Neuron (in vitro differentiated cells): ENCODE measurements around the gene AK8.

Source experiments
- H2AFZ ChIP-seq: one replicate; pipeline ENCODE4 v1.6.1; 2013; ENCODE audit warnings: low read depth, mild to moderate bottlenecking, inconsistent platforms, low read length, moderate library complexity
- H3K27me3 ChIP-seq: one replicate; pipeline ENCODE4 v1.6.1; 2013; ENCODE audit warnings: low read length; ENCODE audit not compliant: insufficient read depth
- H3K36me3 ChIP-seq: one replicate; pipeline ENCODE4 v1.6.1; 2013; ENCODE audit warnings: low read length; ENCODE audit not compliant: insufficient read depth
- H3K4me1 ChIP-seq: one replicate; pipeline ENCODE4 v1.6.1; 2013; ENCODE audit warnings: low read length; ENCODE audit not compliant: insufficient read depth
- H3K4me3 ChIP-seq: 2 replicates; pipeline ENCODE4 v1.5.1; 2013; ENCODE audit warnings: mild to moderate bottlenecking, low read length, moderate library complexity
- H3K9me3 ChIP-seq: one replicate; pipeline ENCODE4 v1.6.1; 2013; ENCODE audit warnings: low read length

AK8 gene

GRCh38 chr9:132877824-132878694, at the start of gene AK8:
Gene AK8 (minus strand): TSS chr9:132878284. CDS start chr9:132878255, 29 bp downstream.
- Histone ChIP-seq H3K27me3 (no peaks in the 10 kb centered on the region), H3K4me3 (peak within 1 kb of the TSS; percentile 92), H3K4me1 (no peaks in the 10 kb centered on the region)

GRCh38 chr9:132927704-132928103, 49.6 kb upstream of the AK8 start:
- Histone ChIP-seq H2AFZ (no peak overlapping the region), H3K36me3 (peaks cover 66% of the 10 kb centered on the region), H3K27me3 (no peaks in the 10 kb centered on the region), H3K4me1 (no peaks in the 10 kb centered on the region), H3K4me3 (no peak overlapping the region), H3K9me3 (no peaks in the 10 kb centered on the region)

More at GRCh38 chr9:132877824-132878694, at the start of gene AK8:
- Histone ChIP-seq H2AFZ (peak within 1 kb of the TSS; percentile 90), H3K9me3 (no peaks in the 10 kb centered on the region), H3K36me3 (no peaks in the 10 kb centered on the region)

- Histone ChIP-seq H3K27me3 (no peaks in the 10 kb centered on the region), H3K4me3 (no peak overlapping the region), H3K4me1 (no peaks in the 10 kb centered on the region), H3K9me3 (no peaks in the 10 kb centered on the region), H3K36me3 (peaks cover 85% of the 10 kb centered on the region), H2AFZ (no peak overlapping the region)
These were observed 45.3 kb upstream of the AK8 start for GRCh38 chr9:132923346-132923902.

GRCh38 chr9:132919614-132920268, 41.7 kb upstream of the AK8 start:
- Histone ChIP-seq H3K27me3 (no peaks in the 10 kb centered on the region), H3K36me3 (peaks cover 80% of the 10 kb centered on the region), H2AFZ (no peak overlapping the region), H3K4me1 (no peaks in the 10 kb centered on the region), H3K4me3 (no peak overlapping the region), H3K9me3 (peaks cover 2% of the 10 kb centered on the region)

- Histone ChIP-seq H3K4me3 (no peak overlapping the region), H3K27me3 (no peaks in the 10 kb centered on the region), H2AFZ (no peak overlapping the region), H3K36me3 (peaks cover 68% of the 10 kb centered on the region), H3K9me3 (peaks cover 2% of the 10 kb centered on the region), H3K4me1 (no peaks in the 10 kb centered on the region)
These were observed 36.8 kb upstream of the AK8 start for GRCh38 chr9:132914924-132915323.

- H3K36me3 ChIP-seq, result peaks cover 61% of the 10 kb centered on the region
- H2AFZ ChIP-seq, result no peak overlapping the region
- no peaks in the 10 kb centered on the region for H3K27me3 ChIP-seq
- no peaks in the 10 kb centered on the region for H3K4me1 ChIP-seq
- peaks cover 2% of the 10 kb centered on the region for H3K9me3 ChIP-seq
- H3K4me3 ChIP-seq, result no peak overlapping the region
These were observed 34.0 kb upstream of the AK8 start for GRCh38 chr9:132912131-132912530.

DNA sequence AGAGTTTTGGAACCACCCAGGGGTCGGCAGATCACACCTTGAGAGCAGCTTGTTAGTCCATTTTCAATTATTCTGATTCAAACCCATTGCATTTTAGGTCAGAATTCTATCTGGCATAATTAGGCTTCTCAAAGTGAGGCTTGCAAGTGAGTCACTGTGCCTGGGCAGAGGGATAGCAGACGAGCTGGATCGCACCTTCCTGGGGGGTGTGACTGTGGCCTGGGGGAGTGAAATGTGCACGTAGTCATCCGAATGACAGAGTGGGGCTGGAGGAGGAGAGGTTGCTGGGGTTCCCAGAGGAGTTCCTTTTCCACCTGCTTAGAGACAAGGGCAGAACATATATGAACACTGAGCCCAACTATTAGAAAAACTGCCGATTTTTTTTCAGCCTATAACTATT, 32.3 kb upstream of the AK8 start:
- Histone ChIP-seq H3K36me3 (peaks cover 58% of the 10 kb centered on the region), H3K4me3 (no peak overlapping the region), H3K9me3 (no peaks in the 10 kb centered on the region), H3K27me3 (no peaks in the 10 kb centered on the region), H3K4me1 (no peaks in the 10 kb centered on the region), H2AFZ (no peak overlapping the region)

DNA sequence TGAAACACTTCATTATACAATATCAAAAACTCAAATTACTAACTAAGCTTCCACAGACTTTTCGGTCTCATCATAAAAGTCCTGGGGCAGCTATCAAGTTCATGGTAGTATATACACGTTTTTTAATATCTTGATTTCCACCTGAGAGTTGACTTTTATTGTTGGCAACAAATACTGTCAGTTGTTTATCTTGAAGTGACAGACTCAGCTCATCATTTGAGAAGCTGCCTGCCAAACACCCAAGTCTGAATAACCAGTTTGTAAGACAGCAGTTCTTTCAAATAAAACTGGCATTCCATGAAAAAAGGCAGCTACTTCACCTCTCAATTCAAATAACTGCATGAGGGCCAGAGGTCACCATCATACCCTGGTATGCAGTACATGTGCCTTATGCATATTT, 31.2 kb upstream of the AK8 start:
- Histone ChIP-seq H3K9me3 (no peaks in the 10 kb centered on the region), H3K36me3 (peaks cover 60% of the 10 kb centered on the region), H3K4me3 (no peak overlapping the region), H3K4me1 (peaks cover 3% of the 10 kb centered on the region), H2AFZ (no peak overlapping the region), H3K27me3 (no peaks in the 10 kb centered on the region)

- Histone ChIP-seq H3K4me3 (no peak overlapping the region), H3K27me3 (no peaks in the 10 kb centered on the region), H3K4me1 (peaks cover 10% of the 10 kb centered on the region), H3K9me3 (no peaks in the 10 kb centered on the region), H3K36me3 (peaks cover 66% of the 10 kb centered on the region), H2AFZ (no peak overlapping the region)
These were observed 30.6 kb upstream of the AK8 start for GRCh38 chr9:132908635-132909034.

DNA sequence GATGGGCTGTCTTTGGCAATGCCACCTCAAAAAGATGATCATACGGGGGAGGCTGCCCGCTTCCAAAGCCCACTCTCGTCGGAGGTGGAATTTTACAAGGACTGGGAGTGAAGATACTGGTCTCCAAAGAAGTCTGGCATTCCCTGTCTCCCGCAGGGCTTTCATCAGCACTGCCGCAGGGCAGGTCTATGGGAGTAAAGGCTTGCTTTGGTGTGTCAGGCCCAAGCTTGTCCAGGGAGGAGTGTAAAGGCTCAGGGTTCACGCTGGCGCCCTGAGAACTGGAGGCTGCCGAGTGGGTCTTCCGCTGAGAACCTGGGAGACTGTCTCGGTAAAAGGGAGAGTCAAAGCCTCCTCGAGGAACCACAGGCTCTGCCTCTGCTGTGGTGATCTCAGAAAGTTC, 27.6 kb upstream of the AK8 start:
- Histone ChIP-seq H3K36me3 (peaks cover 68% of the 10 kb centered on the region), H3K4me3 (no peak overlapping the region), H3K27me3 (no peaks in the 10 kb centered on the region), H2AFZ (no peak overlapping the region), H3K9me3 (no peaks in the 10 kb centered on the region), H3K4me1 (peaks cover 13% of the 10 kb centered on the region)

GRCh38 chr9:132903574-132904492, 25.7 kb upstream of the AK8 start:
- Histone ChIP-seq H2AFZ (no peak overlapping the region), H3K27me3 (no peaks in the 10 kb centered on the region), H3K4me3 (no peak overlapping the region), H3K9me3 (no peaks in the 10 kb centered on the region), H3K36me3 (peaks cover 66% of the 10 kb centered on the region), H3K4me1 (peaks cover 13% of the 10 kb centered on the region)

GRCh38 chr9:132901858-132902831, 24.1 kb upstream of the AK8 start:
- Histone ChIP-seq H3K27me3 (no peaks in the 10 kb centered on the region), H3K9me3 (no peaks in the 10 kb centered on the region), H3K36me3 (peaks cover 78% of the 10 kb centered on the region), H3K4me3 (no peak overlapping the region), H3K4me1 (peaks cover 13% of the 10 kb centered on the region), H2AFZ (no peak overlapping the region)
